Stimulated activated naive CD8-positive, alpha-beta T cell treated with anti-CD3 and anti-CD28 coated beads, Interleukin-15, Interleukin-2, amounts not matched to agents 100 ng/mL and 50 ng/mL, for 24 hours (primary cell): ENCODE data around the gene TOMM40.
A peak's percentile ranks its signal among the peaks of the same experiment; 100 is the strongest.
"Not testable (repeated sequence)": the region's sequence is repeated elsewhere in the genome, so short reads cannot be mapped to it uniquely, and the experiment has no call there.

Source experiments
- H3K27ac Mint-ChIP-seq: one replicate; pipeline ENCODE4 v1.8.0; 2021; ENCODE audit warnings: mild to moderate bottlenecking, mixed read lengths
- H3K27me3 Mint-ChIP-seq: one replicate; pipeline ENCODE4 v1.8.0; 2021; ENCODE audit warnings: mixed read lengths
- H3K36me3 Mint-ChIP-seq: one replicate; pipeline ENCODE4 v1.8.0; 2021; ENCODE audit warnings: low read depth, mixed read lengths
- H3K4me1 Mint-ChIP-seq: one replicate; pipeline ENCODE4 v1.8.0; 2021; ENCODE audit warnings: low read depth, mixed read lengths
- H3K4me3 Mint-ChIP-seq: one replicate; pipeline ENCODE4 v1.8.0; 2021; ENCODE audit warnings: mild to moderate bottlenecking, mixed read lengths
- H3K9me3 Mint-ChIP-seq: one replicate; pipeline ENCODE4 v1.8.0; 2021; ENCODE audit warnings: mixed read lengths

Gene TOMM40

DNA sequence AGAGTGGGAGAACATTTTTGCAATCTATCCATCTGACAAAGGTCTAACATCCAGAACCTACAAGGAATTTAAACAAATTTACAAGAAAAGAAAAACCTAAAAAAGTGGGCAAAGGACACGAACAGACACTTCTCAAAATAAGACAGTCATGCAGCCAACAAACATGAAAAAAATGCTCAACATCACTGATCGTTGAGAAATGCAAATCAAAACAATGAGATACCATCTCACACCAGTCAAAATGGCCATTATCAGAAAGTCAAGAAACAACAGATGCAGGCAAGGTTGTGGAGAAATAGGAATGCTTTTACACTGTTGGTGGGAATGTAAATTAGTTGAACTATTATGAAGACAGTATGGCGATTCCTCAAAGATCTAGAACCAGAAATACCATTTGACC is 29.5 kb upstream of the TOMM40 start:
- H3K4me1 Mint-ChIP-seq, H3K27ac Mint-ChIP-seq, H3K4me3 Mint-ChIP-seq, H3K27me3 Mint-ChIP-seq, H3K9me3 Mint-ChIP-seq, H3K36me3 Mint-ChIP-seq: not testable (repeated sequence)

DNA sequence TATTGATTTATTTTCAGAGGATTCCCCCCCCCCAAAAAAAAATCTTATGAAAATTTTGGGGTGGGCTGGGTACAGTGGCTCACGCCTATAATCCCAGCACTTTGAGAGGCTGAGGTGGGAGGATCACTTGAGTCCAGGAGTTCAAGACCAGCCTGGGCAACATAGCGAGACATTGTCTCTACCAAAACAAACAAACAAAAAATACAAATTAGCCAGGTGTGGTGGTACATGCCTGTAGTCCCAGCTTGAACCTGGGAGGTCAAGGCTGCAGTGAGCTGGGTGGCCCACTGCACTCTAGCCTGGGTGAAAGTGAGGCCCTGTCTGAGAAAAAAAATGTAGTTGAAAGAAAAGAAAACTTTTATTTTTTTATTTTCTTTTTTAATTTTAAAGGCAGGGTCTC is 27.1 kb upstream of the TOMM40 start:
- Mint-ChIP-seq H3K36me3 (no peaks in the 10 kb centered on the region), H3K27me3 (no peaks in the 10 kb centered on the region), H3K4me1 (no peaks in the 10 kb centered on the region)

DNA sequence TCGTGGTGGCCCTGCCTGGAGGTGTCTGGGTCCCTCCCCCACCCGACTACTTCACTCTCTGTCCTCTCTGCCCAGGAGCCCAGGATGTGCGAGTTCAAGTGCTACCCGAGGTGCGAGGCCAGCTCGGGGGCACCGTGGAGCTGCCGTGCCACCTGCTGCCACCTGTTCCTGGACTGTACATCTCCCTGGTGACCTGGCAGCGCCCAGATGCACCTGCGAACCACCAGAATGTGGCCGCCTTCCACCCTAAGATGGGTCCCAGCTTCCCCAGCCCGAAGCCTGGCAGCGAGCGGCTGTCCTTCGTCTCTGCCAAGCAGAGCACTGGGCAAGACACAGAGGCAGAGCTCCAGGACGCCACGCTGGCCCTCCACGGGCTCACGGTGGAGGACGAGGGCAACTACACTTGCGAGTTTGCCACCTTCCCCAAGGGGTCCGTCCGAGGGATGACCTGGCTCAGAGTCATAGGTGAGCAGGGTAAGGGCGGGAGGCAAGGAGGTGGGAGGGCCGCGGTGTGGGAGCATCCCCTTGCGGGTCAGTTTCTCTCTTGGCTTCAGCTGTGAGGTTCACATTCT is 25.8 kb upstream of the TOMM40 start:
- no peaks in the 10 kb centered on the region for H3K4me1 Mint-ChIP-seq
- H3K36me3 Mint-ChIP-seq: no peaks in the 10 kb centered on the region
- H3K27ac Mint-ChIP-seq: no peak overlapping the region

More for the DNA sequence above, 27.1 kb upstream of the TOMM40 start:
- H3K9me3 Mint-ChIP-seq: no peaks in the 10 kb centered on the region
- H3K27ac Mint-ChIP-seq: no peak overlapping the region
- H3K4me3 Mint-ChIP-seq: no peak overlapping the region

DNA sequence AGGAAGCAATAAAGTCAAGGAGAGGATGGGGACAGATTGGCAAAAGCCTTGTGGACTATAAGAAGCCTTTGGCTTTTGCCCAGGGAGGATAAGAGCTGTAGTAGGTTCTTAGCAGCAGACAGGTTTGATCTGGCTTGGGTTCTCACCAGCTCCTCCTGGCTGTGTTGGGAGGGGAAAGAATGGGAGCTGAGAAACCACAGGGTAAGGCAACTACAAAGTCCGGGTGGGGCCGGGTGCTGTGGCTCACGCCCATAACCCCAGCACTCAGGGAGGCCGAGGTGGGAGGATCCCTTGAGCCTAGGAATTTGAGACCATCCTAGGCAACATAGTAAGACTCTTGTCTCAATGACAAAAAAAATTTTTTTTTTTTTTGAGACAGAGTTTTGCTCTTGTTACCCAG is 24.4 kb upstream of the TOMM40 start:
- H3K27ac Mint-ChIP-seq: peak overlapping the region; percentile 70
- no peaks in the 10 kb centered on the region for H3K4me1 Mint-ChIP-seq
- no peaks in the 10 kb centered on the region for H3K9me3 Mint-ChIP-seq

More for the DNA sequence above, 25.8 kb upstream of the TOMM40 start:
- Mint-ChIP-seq H3K27me3 (no peaks in the 10 kb centered on the region), H3K4me3 (no peak overlapping the region), H3K9me3 (no peaks in the 10 kb centered on the region)

DNA sequence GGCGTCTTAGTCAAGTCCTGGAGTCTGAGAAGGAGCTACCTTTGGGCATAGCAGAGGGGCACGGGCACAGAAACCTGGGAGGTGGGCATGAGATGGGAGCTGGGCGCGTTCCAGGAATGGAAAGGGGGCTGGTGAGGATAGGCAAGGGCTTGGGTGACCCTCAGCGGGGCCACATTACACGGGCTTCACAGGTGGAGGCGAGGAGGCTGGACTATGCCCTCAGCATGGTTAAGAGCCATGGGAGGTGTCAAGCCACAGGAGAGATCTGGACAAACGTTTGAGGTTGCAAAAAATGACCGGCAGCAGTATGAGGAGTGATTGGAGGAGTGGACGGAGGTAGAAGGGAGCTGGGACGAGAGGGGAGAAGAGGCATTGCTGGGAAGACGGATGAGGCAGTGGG is 23.5 kb upstream of the TOMM40 start:
- H3K4me3 Mint-ChIP-seq: no peak overlapping the region

More for the DNA sequence above, 24.4 kb upstream of the TOMM40 start:
- H3K36me3 Mint-ChIP-seq: no peaks in the 10 kb centered on the region
- H3K4me3 Mint-ChIP-seq: no peak overlapping the region
- no peaks in the 10 kb centered on the region for H3K27me3 Mint-ChIP-seq

DNA sequence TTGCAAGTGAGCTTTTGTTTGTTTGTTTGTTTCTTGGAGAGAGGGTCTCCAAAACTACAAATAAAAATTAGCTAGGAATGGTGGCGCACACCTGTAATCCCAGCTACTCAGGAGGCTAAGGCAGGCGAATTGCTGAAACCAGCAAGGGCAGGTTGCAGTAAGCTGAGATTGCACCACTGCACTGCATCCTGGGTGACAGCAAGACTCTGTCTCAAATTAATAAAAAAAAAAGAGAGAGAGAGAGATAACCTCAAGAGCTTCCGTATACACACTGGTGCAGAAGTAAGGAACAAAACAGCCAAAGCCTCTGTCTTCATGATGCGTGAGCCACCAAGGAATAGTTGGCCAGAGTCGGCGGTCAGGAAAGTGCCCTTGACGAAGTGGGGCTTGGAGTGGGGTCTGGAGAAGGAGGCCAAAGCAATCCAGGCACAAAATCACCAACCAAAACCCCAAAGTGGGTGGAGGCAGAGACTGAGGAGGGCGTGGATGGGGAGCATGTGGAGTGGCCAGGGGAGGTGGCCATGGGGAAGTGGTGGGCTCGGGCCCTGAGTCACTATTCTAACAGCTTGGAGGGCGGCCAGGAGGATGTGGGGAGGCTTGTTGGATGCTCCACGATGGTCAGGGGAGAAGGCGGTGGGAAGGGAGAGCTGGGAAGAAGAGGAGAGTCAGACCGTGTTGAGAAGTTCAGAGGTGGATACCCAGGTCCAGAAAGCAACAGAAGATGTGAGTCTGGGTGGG is 21.2 kb upstream of the TOMM40 start:
- Mint-ChIP-seq H3K27me3 (no peaks in the 10 kb centered on the region), H3K4me3 (no peak overlapping the region), H3K9me3 (no peaks in the 10 kb centered on the region), H3K4me1 (no peaks in the 10 kb centered on the region), H3K27ac (no peak overlapping the region), H3K36me3 (no peaks in the 10 kb centered on the region)

More for the DNA sequence above, 23.5 kb upstream of the TOMM40 start:
- Mint-ChIP-seq H3K27me3 (no peaks in the 10 kb centered on the region), H3K9me3 (no peaks in the 10 kb centered on the region), H3K36me3 (no peaks in the 10 kb centered on the region), H3K27ac (no peak overlapping the region), H3K4me1 (no peaks in the 10 kb centered on the region)

DNA sequence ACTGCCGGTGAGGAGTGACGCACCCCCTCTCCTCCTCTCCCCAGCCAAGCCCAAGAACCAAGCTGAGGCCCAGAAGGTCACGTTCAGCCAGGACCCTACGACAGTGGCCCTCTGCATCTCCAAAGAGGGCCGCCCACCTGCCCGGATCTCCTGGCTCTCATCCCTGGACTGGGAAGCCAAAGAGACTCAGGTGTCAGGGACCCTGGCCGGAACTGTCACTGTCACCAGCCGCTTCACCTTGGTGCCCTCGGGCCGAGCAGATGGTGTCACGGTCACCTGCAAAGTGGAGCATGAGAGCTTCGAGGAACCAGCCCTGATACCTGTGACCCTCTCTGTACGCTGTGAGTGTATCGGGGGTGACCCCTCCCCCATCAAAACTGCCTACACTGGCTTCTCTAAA is 19.2 kb upstream of the TOMM40 start:
- no peaks in the 10 kb centered on the region for H3K9me3 Mint-ChIP-seq
- no peaks in the 10 kb centered on the region for H3K36me3 Mint-ChIP-seq
- H3K27ac Mint-ChIP-seq: no peak overlapping the region
- no peaks in the 10 kb centered on the region for H3K27me3 Mint-ChIP-seq
- H3K4me3 Mint-ChIP-seq: no peak overlapping the region
- peaks cover under 1% of the 10 kb centered on the region for H3K4me1 Mint-ChIP-seq

DNA sequence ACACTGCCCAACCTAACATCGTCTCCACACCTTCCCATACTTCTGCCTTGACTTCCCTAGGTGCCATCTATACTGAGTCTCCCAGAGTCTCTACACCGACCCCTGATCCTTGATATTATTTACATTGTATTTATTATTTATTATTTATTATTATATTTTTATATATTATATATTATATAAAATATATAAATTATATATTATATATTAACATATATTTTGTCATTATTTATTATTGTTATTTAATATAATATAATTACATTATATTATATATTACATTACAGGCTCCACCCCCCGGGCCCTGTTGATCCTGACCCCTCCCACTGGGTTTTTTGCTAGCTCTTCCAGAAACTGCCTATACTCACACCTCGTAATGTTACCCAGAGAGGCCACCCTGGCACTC is 18.4 kb upstream of the TOMM40 start:
- Mint-ChIP-seq H3K9me3 (no peaks in the 10 kb centered on the region), H3K36me3 (no peaks in the 10 kb centered on the region), H3K27ac (no peak overlapping the region), H3K4me3 (no peak overlapping the region), H3K4me1 (peaks cover 7% of the 10 kb centered on the region), H3K27me3 (no peaks in the 10 kb centered on the region)

DNA sequence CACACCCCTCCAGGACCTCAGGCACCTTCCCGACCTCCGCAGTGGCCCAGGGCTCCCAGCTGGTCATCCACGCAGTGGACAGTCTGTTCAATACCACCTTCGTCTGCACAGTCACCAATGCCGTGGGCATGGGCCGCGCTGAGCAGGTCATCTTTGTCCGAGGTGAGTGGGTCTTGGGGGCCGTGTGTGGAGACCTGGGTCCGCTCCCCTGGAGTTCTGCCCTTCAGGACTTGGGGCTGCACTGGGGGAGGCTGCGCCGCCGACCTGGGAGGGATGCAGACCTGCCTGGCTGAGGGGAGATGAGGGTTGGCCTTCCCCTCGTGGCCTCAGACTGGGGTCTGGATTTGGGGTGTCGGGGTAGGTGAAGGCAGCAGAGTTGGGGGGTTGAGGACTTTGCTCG is 16.7 kb upstream of the TOMM40 start:
- Mint-ChIP-seq H3K4me1 (peaks cover 7% of the 10 kb centered on the region), H3K4me3 (no peak overlapping the region), H3K9me3 (no peaks in the 10 kb centered on the region), H3K36me3 (no peaks in the 10 kb centered on the region), H3K27me3 (no peaks in the 10 kb centered on the region), H3K27ac (no peak overlapping the region)

DNA sequence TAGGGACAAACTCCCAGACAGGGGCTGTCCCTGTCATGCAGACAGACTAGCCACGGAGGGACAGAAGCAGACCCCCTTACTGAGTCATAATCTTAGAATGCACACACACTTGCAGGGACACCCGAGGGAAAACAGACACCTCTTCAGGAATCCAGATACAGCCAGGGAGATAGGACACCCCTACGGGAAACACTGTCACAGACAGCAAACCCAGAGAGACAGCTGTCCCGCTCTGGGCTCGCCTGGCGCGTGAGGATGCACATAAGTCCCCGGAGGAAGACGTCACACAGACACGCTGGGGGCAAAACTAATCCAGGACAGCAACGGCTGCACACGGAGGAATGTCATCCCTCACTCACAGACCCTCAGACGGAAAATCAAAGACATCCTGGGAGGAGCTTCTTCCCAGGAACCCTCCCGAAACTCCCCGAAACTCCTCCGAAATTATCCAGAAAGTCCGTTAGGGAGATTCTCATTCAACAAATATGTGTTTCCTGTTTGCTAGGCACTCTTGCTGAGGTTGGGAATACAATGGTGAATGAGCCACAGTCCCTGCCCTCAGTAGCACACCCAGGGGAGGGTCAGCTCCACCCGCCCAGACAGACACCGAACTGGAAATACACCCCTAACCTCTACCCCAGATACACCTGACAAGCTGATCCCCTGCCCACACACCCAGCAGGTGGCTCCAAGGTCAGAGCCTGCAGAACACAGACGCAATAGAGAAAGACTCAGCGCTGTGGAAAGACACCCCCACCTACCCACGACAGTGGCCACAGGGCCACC is 15.2 kb upstream of the TOMM40 start:
- Mint-ChIP-seq H3K27ac (no peak overlapping the region), H3K36me3 (no peaks in the 10 kb centered on the region), H3K4me3 (no peak overlapping the region), H3K27me3 (no peaks in the 10 kb centered on the region), H3K9me3 (no peaks in the 10 kb centered on the region), H3K4me1 (peaks cover 7% of the 10 kb centered on the region)

DNA sequence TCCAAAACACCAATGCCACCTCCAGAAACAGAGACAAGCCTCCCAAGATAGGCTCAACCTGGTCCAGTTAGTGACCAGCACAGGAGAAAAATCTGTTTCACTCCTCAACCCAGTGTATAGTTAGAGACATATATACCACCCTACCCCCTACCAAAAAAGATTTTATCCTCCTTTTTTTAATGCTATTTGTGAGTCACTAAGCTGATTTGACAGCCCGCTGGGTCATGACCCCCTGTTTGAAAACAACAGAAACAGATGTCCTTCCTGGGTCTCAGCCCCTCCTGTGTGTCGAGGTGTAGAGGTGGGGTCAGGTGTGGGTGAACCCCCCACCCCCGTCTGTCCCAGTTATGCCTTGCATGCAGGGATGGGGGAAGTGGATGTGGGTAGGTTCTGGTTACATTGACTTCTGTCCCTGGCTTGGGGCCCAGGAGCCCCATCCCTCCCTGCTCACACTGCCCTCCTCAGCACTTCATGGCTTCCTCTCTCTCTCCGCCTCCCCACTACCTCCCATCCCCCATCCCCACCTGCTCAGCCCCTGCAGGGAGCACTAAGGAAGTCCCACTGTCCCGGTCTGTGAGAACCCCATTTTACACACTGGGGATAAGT is 14.0 kb upstream of the TOMM40 start:
- Mint-ChIP-seq H3K27me3 (no peaks in the 10 kb centered on the region), H3K27ac (no peak overlapping the region), H3K36me3 (no peaks in the 10 kb centered on the region), H3K9me3 (no peaks in the 10 kb centered on the region), H3K4me1 (peaks cover 7% of the 10 kb centered on the region), H3K4me3 (no peak overlapping the region)

DNA sequence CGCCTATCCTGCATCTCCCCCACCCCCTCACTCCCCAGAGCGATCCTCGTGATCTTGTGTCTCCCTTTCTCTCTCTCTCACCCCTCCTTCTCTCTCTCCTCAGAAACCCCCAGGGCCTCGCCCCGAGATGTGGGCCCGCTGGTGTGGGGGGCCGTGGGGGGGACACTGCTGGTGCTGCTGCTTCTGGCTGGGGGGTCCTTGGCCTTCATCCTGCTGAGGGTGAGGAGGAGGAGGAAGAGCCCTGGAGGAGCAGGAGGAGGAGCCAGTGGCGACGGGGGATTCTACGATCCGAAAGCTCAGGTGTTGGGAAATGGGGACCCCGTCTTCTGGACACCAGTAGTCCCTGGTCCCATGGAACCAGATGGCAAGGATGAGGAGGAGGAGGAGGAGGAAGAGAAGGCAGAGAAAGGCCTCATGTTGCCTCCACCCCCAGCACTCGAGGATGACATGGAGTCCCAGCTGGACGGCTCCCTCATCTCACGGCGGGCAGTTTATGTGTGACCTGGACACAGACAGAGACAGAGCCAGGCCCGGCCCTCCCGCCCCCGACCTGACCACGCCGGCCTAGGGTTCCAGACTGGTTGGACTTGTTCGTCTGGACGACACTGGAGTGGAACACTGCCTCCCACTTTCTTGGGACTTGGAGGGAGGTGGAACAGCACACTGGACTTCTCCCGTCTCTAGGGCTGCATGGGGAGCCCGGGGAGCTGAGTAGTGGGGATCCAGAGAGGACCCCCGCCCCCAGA is 12.8 kb upstream of the TOMM40 start:
- H3K4me3 Mint-ChIP-seq: no peak overlapping the region
- H3K27me3 Mint-ChIP-seq: no peaks in the 10 kb centered on the region
- H3K9me3 Mint-ChIP-seq: no peaks in the 10 kb centered on the region
- H3K4me1 Mint-ChIP-seq: peaks cover 7% of the 10 kb centered on the region
- H3K27ac Mint-ChIP-seq: no peak overlapping the region
- no peaks in the 10 kb centered on the region for H3K36me3 Mint-ChIP-seq

DNA sequence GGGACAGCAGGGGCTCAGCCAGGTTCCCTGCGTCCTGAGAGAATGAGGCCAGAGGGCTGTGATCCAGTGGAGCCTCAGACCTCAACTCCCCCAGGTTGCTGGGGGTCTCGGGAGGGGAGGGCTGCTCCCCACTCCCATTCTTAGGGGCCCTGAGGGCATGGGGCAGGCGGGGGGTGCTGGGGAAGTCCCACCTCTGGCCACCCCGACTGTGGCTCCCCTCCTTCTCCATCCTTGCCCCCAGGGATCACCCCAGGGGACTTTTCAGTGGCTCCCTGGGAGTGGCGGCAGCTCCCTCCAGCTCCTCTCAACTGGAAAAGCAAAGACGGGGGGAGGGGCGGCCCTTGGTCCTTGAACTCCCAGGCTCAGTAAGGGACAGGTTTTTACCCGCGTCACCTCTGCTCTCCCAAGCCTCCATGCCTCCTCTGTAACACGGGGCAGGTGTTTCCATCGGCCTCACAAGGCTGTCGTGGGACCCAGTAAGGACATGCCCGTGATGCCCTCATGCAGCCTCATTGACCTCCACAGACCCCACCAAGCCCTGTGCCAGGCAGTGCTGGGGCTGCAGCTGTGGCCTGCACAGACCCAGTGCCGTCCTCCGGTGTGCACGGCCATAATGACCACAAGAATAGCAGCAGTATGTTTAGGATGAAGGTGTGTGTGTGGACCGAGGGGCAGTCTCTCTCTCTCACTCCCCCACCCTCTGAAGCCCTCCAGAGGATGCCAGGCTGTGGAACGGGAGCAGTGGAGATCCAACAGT is 11.6 kb upstream of the TOMM40 start:
- Mint-ChIP-seq H3K27me3 (no peaks in the 10 kb centered on the region), H3K4me1 (peaks cover 7% of the 10 kb centered on the region), H3K4me3 (no peak overlapping the region), H3K27ac (no peak overlapping the region), H3K9me3 (no peaks in the 10 kb centered on the region), H3K36me3 (no peaks in the 10 kb centered on the region)

DNA sequence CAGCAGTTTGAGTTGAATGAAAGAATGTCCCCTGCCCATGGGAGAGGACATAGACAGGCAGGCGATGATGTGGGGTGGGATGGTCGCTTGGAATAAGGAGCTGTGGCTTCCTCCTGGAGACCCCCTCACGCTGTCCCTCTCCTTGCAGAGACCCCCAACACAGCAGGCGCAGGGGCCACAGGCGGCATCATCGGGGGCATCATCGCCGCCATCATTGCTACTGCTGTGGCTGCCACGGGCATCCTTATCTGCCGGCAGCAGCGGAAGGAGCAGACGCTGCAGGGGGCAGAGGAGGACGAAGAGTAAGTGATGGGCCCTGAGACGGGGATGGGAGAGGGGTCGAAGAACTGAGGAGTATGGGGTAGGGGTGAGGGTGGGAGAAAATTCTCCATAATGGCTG is 9.0 kb upstream of the TOMM40 start:
- Mint-ChIP-seq H3K27me3 (no peaks in the 10 kb centered on the region), H3K36me3 (no peaks in the 10 kb centered on the region), H3K27ac (no peak overlapping the region), H3K9me3 (no peaks in the 10 kb centered on the region), H3K4me1 (peaks cover 3% of the 10 kb centered on the region), H3K4me3 (no peak overlapping the region)
